NCI-H2227 treated with DMSO at 0.1 percent for 48 hours (cell line): ENCODE measurements around the gene TSPAN11.
"Not testable (repeated sequence)": the region's sequence is repeated elsewhere in the genome, so short reads cannot be mapped to it uniquely, and the experiment has no call there.

Source experiments
- DNase-seq: peaks from one replicate; lab custom pipeline; 2025; lab: John Stamatoyannopoulos, UW

Gene TSPAN11, protein sequence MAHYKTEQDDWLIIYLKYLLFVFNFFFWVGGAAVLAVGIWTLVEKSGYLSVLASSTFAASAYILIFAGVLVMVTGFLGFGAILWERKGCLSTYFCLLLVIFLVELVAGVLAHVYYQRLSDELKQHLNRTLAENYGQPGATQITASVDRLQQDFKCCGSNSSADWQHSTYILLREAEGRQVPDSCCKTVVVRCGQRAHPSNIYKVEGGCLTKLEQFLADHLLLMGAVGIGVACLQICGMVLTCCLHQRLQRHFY

DNA sequence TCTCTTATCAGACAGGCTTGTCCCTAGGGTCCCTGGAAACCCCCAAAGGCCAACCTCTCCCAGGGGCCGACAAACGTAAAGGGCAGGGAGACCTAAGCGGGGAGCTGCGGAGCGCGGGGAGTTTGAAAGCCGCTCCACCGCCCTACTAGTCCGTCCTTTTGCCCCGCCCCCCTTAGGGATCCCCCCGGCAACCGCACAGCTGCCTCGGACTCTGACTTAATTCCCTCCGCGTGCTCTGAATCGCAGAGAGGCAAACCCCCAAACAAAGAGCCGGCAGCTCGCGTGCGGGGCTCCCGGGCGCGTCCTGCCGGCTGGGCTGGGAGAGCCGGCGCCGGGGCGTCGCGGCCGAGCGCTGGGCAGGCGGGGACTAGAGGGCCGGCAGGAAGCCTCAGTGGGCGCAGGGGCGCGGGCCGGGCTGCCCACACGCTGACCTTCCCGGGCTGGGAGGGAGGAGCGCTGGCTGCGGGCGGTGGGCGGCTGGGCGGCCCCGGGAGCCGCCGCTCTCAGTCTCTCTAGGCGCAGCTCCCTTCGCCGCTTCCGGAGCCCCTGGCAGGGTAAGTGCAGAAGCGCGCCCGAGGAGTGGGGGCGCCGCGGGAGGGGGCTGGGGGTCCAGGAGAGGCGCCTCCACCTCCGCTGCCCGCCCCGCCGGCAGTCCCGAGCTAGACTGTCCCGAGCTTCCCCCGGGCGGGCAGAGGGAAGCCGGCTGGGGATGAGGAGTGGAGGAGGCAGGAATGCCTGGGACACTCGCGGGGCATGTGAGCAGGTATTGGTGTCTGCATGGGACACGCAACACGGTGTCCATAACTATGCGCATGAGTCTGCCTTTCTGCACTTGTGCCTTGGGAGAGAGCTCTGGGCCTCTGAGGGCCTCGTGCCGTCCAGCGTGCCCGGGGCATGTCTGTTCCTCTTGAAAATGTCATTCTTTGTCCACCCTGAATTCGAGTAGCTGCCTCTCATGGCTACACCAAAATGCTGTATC lies at the start of gene TSPAN11:
TSS of gene TSPAN11 (plus strand) at position 506 of the 979 bp plus-strand sequence. CDS start 27,244 bp downstream, outside the sequence.
- no peak for DNase-seq

DNA sequence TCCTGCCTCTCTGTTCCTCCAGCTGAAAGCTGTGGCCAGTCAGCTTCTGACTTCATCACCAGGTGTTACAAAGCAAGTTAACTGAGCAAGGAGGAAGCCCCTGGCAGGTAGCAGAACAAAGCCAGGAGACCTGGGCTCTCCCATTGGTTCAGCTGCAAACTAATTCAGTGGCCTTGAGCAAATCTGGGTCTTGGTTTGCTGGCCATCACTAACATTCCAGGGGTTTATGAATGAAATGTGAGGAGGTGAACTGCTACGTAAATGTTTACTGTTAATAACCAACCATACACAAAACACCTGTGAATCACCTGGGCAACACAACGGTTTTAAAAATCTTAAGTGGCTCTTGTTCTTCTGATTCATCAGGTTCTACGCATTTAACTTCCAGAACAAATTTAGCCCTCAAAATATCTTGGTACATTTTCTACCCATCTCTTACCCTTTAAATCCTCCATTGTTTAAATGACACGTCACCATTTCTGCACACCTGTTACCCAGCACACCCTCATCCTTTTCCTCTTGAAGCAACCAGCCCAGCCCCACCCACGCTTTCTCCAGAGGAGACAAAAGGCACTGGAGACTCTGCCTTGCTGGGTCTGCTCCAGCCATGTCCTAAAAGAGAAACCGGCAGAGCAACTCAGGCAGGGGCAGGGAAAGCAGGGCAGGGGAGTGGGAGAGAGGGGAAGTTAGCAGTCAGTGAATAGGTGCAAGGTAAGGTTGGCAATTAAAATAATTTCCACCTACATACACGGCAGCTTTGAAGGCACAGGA lies 49.3 kb upstream of the TSPAN11 start:
- DNase-seq: no peak

DNA sequence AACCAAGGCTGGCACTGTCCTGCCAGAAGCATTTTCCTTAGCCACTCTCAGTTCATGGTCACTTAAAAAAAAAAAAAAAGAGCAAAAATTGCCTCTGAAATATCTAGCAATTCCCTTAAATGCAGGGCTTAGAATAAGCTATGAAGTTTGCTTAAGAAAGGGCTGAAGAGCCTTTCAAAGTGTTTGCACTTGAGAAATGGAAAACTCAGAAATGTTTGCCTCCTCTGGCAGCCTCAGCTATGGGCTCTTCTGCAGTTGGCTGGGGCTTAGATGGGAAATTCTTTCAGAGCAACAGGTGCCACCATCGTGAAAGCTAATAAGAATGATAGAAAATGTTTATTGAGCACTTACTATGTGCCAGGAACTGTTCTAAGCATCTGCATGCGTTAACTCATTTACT lies 48.5 kb upstream of the TSPAN11 start:
- no peak for DNase-seq

DNA sequence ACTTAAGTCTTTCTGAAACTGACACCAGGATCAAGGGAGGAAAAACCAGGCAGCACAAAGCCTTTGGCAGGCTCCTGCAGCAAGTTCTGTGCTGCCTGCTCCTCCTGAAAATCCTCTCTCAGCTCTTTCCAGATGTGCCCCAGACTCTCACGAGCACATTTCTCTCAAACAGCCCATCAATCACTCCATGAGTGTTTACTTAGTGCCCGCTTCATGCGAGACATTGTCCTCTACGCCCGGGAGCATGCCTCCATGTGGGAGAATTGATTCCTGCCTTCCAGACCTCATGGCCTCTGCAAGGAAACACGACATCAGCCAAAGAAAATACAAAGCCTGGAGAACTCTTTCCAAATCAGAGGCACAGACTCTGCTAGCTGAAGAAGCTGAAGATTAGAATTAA lies 46.5 kb upstream of the TSPAN11 start:
- DNase-seq: peak; percentile 14

DNA sequence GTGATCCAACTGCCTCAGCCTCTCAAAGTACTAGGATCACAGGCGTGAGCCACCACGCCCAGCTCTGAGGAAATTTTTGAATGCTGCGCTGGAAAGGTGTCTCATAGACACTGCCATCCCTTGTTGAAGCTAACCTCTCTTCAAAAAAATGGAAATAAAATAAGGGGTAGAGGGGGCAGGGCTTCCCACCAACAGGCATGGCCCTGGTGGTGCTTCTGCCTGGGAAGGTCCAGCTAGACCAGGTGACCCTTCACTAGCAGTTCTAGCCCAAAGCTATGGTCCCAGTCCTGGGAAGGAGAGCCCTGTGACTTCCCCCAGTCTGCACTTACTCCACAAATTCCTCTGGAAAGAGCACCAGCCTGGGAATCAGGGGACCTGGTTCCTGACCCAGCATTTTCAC lies 45.7 kb upstream of the TSPAN11 start:
- DNase-seq: no peak

DNA sequence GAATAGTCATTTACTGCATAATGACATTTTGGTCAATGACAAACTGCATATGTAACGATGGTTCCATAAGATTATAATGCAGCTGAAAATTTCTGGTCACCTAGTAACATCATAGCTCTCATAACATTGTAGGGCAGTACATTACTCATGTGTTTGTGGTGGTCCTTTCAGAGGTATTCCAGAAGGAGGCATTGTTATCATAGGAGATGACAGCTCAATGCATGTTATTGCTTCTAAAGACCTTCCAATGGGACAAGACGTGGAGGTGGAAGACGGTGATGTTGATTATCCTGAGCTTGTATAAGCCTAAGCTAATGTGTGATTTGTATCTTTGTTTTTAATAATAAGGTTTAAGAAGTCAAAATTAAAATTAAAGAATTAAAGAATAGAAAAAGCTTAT lies 43.8 kb upstream of the TSPAN11 start:
- DNase-seq: no peak

DNA sequence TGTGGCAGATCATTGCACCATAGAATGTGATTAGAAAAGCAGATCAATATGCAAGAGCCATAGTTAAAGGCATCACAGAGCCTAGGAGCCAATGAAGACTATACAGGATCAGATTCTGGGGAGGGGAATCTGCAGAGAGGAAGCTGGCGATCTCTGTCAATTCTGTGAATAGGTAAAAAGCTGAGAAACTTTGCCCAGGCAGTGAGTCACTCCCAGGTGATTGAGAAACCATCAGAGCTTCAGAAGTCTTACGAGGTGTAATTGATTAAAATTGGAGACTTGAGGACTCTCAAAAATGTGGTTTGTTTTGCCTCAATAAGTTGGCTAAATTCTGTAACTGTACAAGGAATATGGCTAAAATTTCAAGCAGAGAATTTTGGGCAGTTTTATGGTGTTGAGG lies 41.7 kb upstream of the TSPAN11 start:
- DNase-seq: no peak

DNA sequence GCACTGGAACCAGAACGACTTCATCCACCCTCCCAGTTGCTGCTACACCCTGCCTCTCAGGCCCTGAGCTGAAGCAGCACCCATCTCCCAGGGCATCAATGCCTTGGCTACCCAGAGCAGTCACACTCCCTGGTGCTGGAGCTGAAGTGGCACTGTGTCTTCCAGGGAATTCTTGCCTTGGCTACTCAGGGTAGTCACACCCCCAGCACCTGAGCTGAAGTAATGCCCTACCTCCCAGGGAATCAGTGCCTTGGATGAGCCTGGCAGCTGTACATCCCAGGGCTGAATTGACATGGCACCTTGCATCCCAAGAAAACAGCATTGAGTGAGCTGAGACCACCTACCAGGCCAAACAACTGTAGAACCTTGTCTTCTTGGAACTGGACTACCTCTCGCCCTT lies 41.2 kb upstream of the TSPAN11 start:
- no peak for DNase-seq

DNA sequence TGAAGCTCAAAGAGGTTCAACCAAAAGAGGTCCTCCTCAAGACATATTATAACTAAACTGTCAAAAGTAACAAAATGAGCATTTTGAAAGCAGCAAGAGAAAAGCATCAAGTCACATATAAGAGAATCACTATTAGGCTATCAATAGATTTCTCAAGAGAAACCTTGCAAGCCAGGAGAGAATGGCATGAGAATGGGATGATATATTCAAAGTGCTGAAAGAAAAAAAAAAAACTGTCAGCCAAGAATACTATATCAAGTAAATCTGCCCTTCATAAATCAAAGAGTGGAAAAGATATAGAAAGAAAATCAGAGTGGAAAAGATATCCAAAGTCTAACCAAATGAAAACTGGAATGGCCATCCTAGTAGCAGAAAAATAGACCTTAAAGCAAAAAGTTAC lies 39.3 kb upstream of the TSPAN11 start:
- no peak for DNase-seq

DNA sequence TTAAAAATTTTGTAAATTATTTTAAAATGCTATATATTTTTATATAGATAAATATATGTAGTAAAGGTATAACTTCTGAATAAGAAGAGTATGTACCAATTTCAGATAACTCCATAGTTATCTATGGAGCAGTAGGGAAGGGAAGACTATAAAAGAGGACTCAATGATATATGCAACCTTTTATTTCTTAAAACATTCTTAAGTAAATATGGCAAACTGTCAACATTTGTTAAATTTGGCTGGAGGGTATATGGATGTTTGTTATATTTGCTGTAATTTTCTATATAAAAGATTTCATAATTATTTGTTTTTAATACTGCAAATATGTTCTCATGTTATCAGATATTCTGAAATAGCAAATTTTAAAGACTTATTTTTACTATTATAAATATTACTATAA lies 38.3 kb upstream of the TSPAN11 start:
- no peak for DNase-seq

DNA sequence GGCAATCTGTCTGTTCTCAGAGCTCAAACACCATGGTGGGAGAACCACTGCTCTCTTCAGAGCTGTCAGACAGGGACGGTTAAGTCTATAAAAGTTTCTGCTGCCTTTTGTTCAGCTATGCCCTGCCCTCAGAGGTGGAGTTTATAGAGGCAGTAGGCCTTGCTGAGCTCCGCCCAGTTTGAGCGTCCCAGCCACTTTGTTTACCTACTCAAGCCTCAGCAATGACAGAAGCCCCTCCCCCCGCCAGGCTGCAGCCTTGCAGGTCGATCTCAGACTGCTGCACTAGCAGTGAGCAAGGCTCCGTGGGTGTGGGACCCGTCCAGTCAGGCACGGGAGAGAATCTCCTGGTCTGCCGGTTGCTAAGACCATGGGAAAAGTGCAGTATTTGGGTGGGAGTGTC lies 32.0 kb upstream of the TSPAN11 start:
- DNase-seq: not testable (repeated sequence)

DNA sequence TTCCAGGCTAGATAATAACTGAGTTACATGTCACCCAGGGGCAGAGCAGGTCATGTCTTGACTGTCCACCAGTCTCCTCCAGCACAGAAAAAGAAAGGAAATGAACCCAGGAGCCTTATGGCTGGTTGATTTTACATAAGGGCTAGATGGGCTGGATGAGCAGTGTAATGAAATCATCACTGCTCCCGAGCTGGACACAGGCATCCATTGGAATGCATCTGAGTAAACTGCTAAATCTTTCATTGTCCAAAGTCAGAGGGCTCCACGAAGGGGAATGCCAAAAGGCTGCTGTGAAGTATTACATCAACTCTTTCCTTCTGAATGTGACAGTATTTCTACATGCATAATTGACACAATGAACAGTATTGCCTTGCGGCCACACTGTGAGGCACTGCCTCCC lies 30.1 kb upstream of the TSPAN11 start:
- no peak for DNase-seq

DNA sequence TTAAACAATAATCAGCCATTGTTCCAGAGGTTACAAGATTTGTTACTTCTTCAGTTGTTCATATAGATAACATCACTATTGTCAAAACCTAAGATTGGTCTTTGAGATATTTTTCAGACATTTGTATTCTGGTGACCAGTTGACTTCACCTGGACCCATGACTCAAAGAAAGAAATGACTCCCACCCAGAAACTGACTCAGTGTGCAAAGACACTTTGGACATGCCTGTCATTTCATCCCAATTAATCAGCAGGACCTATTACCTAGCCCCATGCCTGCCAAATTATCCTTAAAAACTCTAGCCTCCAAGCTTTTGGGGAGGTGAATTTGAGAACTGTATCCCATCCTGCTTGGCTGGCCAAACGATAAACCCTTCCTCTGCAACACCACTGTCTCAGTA lies 27.7 kb upstream of the TSPAN11 start:
- DNase-seq: no peak

DNA sequence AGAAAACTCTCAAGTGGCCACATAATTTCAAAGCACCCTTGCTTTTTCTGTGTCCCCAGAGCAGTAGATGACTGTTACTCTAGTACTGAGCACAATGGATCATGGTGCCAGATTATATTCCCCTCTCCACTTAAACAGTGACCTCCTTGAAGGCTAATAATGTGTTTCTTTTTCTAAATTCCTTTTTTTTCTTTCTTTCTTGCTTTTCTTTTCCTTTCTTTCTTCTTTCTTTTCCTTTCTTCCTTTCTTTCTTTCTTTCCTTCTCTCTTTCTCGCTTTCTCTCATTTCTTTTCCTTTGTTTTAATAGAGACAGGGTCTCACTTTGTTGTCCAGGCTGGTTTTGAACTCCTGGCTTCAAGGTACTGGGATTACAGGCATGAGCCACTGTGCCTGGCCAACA lies 26.2 kb upstream of the TSPAN11 start:
- DNase-seq: no peak

DNA sequence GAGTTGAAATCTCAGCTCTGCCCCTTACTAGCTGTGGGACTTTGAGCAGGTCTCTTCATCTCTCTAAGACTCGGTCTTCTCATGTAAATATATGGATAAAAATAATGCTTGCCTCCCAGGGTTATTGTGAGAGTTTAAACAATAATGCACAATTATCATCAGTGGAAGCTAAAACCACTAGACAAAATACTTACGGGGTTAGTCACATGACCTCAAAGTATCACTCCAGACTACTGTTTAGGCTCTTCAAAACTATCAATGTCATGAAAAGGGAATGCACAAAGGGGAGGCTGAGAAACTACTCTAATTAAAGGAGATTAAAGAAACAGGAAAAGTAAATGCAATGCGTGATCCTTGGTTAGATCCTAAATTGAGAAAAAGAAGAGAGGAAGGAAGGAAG lies 24.5 kb upstream of the TSPAN11 start:
- DNase-seq: no peak

DNA sequence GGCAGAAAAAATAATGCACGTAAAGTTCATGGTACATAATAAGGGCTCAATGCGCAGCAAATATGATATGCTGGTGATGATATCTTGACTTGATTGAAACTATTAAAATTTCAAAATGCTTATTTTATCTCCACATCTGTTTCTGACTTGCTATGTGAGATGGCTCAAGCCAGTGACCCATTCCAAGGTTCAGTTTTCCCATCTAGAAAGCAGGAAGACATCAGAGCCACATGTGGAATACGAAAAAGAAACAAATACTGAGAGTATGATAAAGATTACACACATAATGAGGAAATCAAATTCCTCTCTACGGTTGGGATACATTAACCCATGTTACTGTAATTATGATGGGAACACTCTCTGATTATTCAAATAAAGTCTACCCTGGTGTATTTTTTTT lies 24.0 kb upstream of the TSPAN11 start:
- no peak for DNase-seq

DNA sequence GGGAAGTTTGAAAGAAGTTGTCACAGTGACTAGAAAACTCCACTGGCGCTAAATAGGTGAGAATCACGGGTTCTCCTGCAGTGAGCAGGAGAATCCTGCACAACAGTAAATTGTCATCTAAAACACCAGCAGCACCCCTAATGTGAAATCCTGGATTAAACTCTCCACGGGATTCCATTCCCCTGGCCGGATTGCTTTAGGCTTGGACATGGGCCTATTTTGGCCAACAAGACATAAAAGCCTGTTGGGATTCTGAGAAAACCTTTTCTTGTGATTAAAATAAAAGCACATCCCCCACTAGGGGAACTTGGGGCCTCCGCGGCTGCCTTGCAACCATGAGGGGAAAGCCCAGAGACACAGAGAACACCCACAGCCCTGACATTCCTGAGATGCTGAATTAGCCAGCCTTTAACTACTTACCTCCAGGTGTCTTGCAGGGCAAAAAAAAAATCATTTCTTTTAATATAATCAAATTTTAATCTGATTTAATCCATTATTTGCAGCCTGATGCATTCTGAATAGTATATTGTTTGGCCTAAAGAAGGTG lies 21.0 kb upstream of the TSPAN11 start:
- no peak for DNase-seq

DNA sequence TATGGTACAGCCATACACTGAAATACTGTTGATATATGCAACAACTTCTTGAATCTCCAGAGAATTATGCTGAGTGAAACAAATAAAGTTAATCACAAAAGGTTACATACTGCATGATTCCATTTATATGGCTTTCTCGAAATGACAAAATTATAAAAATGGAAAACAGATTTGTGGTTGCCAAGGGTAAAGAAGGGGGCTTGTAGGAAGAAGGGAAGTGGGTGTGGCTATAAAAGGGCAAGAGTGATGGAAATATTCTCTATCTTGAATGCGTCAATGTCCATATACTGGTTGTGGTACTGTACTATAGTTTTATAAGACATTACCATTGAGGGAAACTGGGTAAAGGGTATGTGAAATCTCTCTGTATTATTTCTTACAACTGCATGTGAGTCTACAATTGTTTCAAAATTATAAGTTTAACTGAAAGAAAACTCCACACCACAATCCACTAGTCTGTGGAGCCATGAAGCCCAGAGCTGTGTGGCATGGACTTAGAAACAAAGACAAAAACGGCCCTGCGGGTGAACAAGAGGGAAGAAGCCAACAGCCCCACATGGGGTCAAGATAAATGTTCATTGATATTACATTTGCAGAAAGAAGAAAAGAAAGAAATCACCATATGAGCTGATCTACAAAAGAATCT lies 18.3 kb upstream of the TSPAN11 start:
- DNase-seq: no peak

DNA sequence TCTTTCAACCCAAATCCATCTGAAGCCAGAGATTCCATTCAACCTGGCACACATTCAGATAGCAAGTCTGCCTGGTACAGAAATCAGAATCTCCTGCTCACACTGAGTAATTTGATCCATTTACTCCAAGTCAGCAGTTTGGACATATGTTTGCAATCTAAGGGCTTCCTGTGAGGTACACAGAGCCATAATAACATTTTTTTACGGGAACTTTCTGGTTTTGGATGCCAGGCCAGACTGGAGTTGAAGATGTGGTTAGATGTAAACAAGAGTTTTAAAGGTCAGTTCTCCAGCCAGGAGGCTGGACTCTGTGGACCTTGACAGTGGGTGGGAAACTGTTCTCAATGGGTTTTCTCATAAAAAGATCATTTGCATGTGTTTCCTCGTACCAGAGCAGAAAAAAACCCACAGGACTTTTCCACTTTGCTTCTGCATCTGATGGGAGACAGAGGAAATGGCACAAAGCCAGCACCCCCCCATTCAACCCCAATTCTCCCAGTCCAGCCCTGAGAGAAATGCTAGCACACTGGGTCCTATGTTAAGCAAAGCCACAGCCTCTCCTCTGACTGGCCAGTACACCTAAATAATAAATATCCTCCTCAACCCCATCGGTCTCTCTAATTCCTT lies 17.7 kb upstream of the TSPAN11 start:
- no peak for DNase-seq

DNA sequence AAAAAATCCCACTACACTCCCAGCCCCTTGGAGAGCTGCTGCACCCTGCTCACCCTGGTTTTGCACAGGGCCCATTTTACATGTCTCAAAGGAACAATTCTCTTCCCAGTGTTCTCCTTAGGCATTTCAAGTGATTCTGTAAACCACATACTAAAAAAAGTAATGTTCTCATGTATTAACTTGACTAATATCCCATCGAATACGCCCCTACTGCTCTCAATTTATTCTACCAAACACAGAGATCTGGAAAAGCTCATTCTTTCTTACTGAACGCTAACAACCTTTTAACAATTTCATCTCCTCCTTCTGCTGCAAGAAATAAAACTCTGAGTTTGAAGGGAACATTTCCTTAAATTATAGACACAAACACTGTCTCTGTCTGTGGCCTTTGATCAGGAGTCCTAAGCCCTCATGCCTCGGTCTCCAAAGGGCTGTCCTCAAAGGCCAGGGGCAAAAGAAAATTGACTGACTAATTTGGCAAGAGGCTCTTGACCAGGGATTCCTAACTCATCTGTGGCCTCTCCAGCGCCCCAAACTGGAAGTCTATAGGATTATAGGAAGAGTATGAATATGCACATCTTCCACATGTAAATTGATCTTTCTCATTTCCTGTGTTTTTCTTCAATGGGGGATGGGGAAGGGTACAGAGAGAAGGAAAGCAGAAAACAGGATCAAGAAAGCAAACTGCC lies 17.1 kb upstream of the TSPAN11 start:
- DNase-seq: no peak

DNA sequence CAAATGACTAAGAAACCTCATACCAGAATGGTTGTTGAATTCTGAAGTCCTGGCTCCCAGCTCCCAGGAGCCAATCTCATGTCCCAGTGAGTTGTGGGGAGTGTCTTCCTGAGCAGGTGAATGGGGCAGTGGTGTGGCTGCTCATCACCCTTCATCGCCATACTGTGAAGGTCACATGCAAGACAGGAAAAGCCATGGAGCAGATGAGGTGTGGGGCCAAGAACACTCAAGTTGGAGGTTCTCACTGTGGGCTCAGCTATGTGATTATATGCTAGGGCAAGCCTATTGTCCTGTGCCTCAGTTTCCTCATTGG lies 16.6 kb upstream of the TSPAN11 start:
- DNase-seq: no peak
